Small intestine (tissue), 7 donors: Measurements from ENCODE around the gene ADAMTS16. TPM values are rescaled to one million over a fixed set of nuclear protein-coding genes. Genes with fewer than 3 reads are reported as not detected.

Source experiments
- DNase-seq, 2 donors: peaks; one replicate each; pipeline versions ENCODE4 v3.0.0 to v3.0.0-alpha.2; 2013
- FAIRE-seq: peaks from 2 replicates; lab custom pipeline; 2012; peaks lifted over from hg19 to GRCh38; lab: Jason Lieb, UNC
- H3K27ac ChIP-seq, 3 donors: one replicate each; pipeline ENCODE4 v1.5.1; 2013; ENCODE audit warnings: low read length in 2 of 3, mild to moderate bottlenecking in 2 of 3, control low read depth in 1 of 3, inconsistent platforms in 1 of 3, low read depth in 1 of 3, moderate library complexity in 1 of 3
- H3K27me3 ChIP-seq, 3 donors: one replicate each; pipeline ENCODE4 v1.6.1; 2013; ENCODE audit warnings: low read length in 3 of 3, inconsistent platforms in 1 of 3; ENCODE audit not compliant: control insufficient read depth in 3 of 3, insufficient read depth in 3 of 3
- H3K36me3 ChIP-seq, 3 donors: one replicate each; pipeline ENCODE4 v1.6.1; 2013; ENCODE audit warnings: low read length in 3 of 3, inconsistent platforms in 1 of 3, low read depth in 1 of 3, mild to moderate bottlenecking in 1 of 3, moderate library complexity in 1 of 3; ENCODE audit not compliant: control insufficient read depth in 3 of 3, insufficient read depth in 2 of 3
- H3K4me1 ChIP-seq, 3 donors: one replicate each; pipeline ENCODE4 v1.6.1; 2013; ENCODE audit warnings: low read length in 2 of 3, inconsistent platforms in 1 of 3, low read depth in 1 of 3, mild to moderate bottlenecking in 1 of 3, moderate library complexity in 1 of 3; ENCODE audit not compliant: control insufficient read depth in 3 of 3, insufficient read depth in 2 of 3
- H3K4me3 ChIP-seq, 3 donors: one replicate each; pipeline ENCODE4 v1.5.1; 2013; ENCODE audit warnings: low read length in 3 of 3, control low read depth in 1 of 3, inconsistent platforms in 1 of 3, low read depth in 1 of 3, mild to moderate bottlenecking in 1 of 3, moderate library complexity in 1 of 3
- H3K9me3 ChIP-seq, 2 donors: one replicate each; pipeline ENCODE4 v1.6.1; 2013; ENCODE audit warnings: low read depth in 1 of 2, low read length in 1 of 2; ENCODE audit not compliant: control insufficient read depth in 2 of 2, insufficient read depth in 1 of 2
- WGBS, 3 donors: extraction: QIAGEN DNeasy Blood & Tissue Kit; methylation state at CpG; one replicate each; pipeline ENCODE4 v1.1.7; 2013; 5-methylcytosine and 5-hydroxymethylcytosine counted together
- polyA plus RNA-seq, 4 donors: library from polyadenylated mRNA; stranded (reverse) in 3 of 4; unstranded in 1 of 4; fragments of 200-250 nt in 3 of 4; fragments of 120-200 nt in 1 of 4; gene quantifications; one replicate each; pipeline versions ENCODE4 v1.2.1 to v1.2.3, GENCODE V29; 2013
- donor health status: healthy with polysubstance abuse.
- donor health status: control.
- donor health status: control.
- donor health status: Bipolar disorder and iron deficiency.
- donor health status: healthy.

Gene ADAMTS16
- polyA plus RNA-seq, 4 donors: 0.06 to 0.66 TPM; not detected in 2

DNA sequence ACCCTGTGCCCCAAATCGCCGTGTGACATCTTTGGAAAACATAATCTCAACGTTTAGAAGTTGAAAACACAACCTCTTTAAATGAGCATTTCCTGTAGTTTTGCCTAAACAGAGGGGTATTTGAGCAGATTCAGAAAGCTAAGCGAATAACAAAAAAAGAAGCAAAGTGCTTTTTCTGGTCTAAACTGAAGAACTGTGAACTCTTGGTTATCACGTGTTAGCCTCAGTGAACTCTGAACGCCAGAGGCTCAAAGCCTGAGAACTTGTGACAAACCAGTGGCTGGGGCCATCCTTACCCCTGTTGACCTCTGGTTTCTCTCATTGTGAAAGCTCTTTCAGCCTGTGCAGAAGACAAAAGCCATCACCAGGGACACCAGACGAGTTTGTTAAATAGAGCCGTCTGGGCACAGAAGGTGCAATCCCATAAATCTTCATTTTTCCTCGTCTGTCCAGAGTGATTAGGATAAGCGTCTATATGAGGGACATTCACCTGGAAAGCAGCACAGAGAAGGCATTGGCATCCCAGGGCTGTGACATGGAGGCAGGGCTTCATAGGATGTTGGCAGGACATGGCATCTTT is 220.9 kb downstream of the ADAMTS16 start:
- peaks cover 0 to 7% (median 0%) of the 10 kb centered on the region in 3 donors for H3K4me1 ChIP-seq
- DNase-seq (peak in 1 of 2 donors; percentile 78), FAIRE-seq (no peak)
- no peaks in the 10 kb centered on the region for H3K9me3 ChIP-seq
- H3K36me3 ChIP-seq: no peaks in the 10 kb centered on the region
- 54 to 66% (median 59%) methylated on average over 10 of the region's 10 CpGs for WGBS, 3 donors
- H3K27ac ChIP-seq: peak overlapping the region in 1 of 3 donors; percentile 17
- H3K27me3 ChIP-seq: no peaks in the 10 kb centered on the region
- no peak overlapping the region for H3K4me3 ChIP-seq

DNA sequence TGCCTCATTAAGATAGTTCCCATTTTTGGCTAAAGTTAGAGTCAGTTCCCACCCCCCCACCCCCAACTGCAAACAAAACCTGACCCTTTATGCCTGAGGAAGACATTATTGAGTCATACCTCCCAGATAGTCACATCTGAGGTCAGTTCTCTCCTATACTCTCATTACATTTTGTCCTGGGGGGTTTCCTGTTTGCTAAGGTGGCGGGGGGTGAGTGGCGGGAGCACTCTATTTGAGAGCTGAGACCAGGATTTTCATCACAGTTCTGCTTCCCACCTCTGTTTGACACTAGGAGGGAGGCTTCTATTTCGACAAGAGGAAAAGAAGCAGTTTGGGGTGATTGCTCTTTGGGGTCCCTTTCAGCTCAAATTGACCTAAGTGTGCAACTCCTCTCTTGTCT is 222.9 kb downstream of the ADAMTS16 start:
- DNase-seq: no peak
- no peak for FAIRE-seq
- WGBS, 3 donors: 75 to 86% (median 86%) methylated on average over 3 of the region's 3 CpGs

DNA sequence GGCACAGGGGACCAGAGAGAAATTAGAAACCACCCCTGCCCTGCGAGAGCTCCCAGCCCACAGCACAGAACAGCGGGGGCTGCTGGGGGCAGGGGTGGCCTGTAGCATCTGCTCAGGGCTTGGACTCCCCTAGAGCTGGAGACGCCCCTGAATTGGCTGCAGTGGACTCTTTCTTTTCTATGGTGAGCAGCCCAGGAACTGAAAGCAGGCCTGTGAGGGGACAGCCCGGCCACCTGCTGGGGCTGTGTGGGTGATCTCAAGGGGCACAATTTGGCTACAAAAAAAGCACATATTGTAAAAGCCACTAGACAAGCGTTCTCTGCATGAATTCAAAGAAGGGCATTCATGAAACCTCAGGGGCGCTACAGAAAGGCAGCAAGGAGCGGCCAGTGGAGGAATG is 224.8 kb downstream of the ADAMTS16 start:
- FAIRE-seq (no peak), DNase-seq (no peak)
- Histone ChIP-seq H3K36me3 (no peaks in the 10 kb centered on the region), H3K27ac (no peak overlapping the region), H3K9me3 (no peaks in the 10 kb centered on the region), H3K27me3 (no peaks in the 10 kb centered on the region), H3K4me1 (peaks cover 0 to 7% (median 0%) of the 10 kb centered on the region in 3 donors), H3K4me3 (no peak overlapping the region)
- WGBS, 3 donors: 87 to 90% (median 89%) methylated on average over 7 of the region's 7 CpGs

More for the DNA sequence above, 222.9 kb downstream of the ADAMTS16 start:
- Histone ChIP-seq H3K27me3 (no peaks in the 10 kb centered on the region), H3K4me3 (no peak overlapping the region), H3K36me3 (no peaks in the 10 kb centered on the region), H3K4me1 (peaks cover 0 to 7% (median 0%) of the 10 kb centered on the region in 3 donors), H3K9me3 (no peaks in the 10 kb centered on the region), H3K27ac (no peak overlapping the region)

DNA sequence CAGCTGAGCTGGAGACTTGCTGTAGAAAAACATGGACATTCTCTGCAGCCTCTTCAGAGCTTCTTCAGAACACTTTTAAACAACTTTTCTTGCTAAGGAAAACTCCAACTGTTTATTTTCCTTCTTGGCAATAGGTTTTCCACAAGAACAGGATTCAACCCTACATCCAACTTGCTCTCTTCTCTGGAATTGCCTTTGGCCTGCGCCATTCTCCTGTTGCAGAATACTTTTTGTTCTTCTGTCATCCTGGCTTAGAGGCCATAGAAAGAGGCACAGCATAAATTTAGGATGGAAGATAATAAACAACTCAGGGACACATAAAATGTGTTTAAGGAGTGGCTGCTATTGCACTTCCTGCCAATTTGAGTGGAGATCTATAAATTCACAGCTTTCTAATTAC is 227.6 kb downstream of the ADAMTS16 start:
- no peak overlapping the region for H3K4me3 ChIP-seq
- no peaks in the 10 kb centered on the region for H3K9me3 ChIP-seq
- FAIRE-seq: no peak
- no peak overlapping the region for H3K27ac ChIP-seq
- no peak for DNase-seq
- no peaks in the 10 kb centered on the region for H3K36me3 ChIP-seq
- H3K27me3 ChIP-seq: no peaks in the 10 kb centered on the region
- no peaks in the 10 kb centered on the region for H3K4me1 ChIP-seq
- 73 to 100% (median 92%) methylated on average over 1 of the region's 1 CpG for WGBS, 3 donors

DNA sequence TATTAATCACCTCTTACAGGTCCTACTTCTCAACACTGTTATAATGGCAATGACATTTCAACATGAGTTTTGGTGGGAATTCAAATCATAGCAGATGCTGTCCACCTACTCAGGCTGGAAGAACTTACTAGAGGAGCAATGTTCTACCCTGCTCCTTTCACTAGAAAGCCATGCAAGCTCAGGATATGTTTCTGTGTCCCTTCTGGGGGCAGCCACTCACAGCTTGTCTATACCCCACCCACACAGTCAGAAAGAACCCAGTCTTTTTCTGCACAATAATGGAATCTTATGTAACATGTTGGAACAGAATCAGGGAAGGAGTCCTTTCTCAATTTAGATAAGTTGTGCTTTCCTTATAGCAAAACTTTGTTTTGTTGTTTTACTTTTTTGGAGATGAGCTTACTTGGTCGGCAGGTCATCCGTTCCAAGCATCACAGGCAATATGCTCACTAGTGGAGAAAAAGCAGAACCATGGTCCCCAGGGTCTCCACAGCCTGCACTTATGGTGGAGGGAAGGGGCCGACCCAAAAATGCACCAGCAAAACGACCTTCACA is 229.0 kb downstream of the ADAMTS16 start:
- no peaks in the 10 kb centered on the region for H3K36me3 ChIP-seq
- no peak overlapping the region for H3K4me3 ChIP-seq
- 72 to 81% (median 73%) methylated on average over 4 of the region's 4 CpGs for WGBS, 3 donors
- DNase-seq: no peak
- no peaks in the 10 kb centered on the region for H3K9me3 ChIP-seq
- no peak for FAIRE-seq
- H3K4me1 ChIP-seq: no peaks in the 10 kb centered on the region
- no peak overlapping the region for H3K27ac ChIP-seq
- H3K27me3 ChIP-seq: no peaks in the 10 kb centered on the region
